Mesenteric fat pad (tissue), 1 donor: ENCODE measurements around the gene F3. TPM values are rescaled to one million over a fixed set of nuclear protein-coding genes. Genes with fewer than 3 reads are reported as not detected.

ENCODE experiments used
- DNase-seq: peaks from one replicate; pipeline ENCODE4 v3.0.0-alpha.2; 2020; ENCODE audit warnings: low spot score
- total RNA-seq: library from RNA; stranded (reverse); fragmentation: NEBNext Ultra II Directional; extraction: Animal tissue kit (Norgen Biotek cat#: 25700); gene quantifications from one replicate; pipeline ENCODE4 v1.2.1, GENCODE V29; 2021
- donor health status: DM: yes; HTN: yes; CAD: no.

F3 gene
- total RNA-seq, 1 donor from 2014 or later: 418 TPM

DNA sequence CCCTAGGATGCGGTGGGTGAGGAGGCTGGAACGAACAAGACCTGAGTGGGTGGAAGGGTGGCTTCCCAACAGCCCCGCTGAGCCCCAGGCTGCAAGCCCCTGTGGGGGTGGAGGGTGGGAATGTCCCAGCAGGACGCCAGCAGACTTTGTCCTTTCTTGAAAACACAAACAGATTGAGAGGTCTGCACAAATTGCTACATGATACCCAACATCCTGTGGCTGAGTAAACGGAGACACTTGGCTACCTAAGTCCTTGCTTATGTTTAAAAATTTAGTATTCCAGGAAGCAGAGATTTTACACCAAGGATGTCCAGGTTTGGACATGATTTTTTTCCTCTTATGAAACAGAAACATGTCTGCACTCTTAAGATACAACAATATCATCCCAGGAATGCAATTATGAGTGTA, 11.8 kb upstream of the F3 start:
- no peak for DNase-seq

DNA sequence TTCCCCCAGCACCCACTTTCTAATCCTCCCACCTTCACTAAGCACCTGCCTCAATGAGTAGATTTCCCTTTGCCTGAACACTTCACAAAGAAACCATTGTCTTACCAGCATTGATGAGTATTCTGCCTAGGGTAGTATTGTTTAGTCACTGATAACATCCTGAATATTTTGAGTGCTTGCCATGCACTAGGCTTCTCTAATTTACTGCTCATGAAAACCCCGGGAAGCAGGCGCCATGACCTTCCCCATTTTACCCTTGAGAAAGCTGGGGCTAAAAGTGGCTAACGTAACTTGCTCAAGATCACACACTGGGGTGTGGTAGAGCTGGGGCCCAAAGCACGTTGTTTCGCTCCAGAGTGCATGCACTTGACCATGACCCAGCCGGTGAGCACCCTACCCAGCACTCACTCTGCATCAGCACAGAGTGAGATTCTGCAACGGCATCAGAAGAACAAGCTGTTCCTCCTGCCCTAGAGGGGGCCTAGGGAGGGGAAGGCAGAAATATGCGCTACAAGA, 10.6 kb upstream of the F3 start:
- DNase-seq: no peak

DNA sequence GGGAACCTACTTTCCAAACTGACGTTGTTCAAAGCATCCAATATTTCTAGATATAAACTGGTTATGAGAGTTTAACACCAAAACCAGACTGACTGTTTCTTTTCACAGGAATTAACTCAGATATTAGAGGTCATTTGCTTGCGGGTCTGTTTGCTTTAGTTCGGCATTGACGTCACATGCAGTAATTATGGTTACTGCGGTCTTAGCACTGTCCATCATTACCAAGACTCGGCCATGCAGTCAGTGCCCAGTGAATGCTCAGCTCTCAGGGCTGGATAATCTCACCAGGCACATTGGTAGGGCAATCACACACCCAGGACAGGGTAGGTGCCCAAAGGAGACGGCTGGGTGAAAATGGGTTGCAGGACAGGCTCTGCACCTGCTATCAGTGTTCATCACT, 9.9 kb upstream of the F3 start:
- DNase-seq: no peak

DNA sequence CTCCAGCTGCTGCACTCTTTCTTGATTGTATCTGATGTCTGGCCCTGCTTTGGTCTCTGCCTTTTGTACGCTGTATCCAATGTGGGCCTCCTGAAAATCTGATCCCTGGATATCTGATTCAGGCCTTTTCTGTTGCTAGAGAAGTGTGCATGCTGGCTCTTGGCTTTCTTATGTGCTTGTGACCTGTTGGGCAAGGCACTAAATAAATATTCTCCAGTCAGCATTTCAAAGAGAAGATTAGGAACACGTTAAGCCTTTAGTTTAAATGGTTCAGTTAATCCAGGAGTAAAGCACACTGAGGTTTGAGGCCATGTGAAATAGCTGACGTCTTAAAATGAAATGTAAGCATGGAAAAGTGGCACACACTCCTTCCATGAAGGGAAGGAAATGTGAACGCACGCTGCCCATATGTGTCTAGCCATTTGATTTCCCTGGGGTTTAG, 9.3 kb upstream of the F3 start:
- no peak for DNase-seq

DNA sequence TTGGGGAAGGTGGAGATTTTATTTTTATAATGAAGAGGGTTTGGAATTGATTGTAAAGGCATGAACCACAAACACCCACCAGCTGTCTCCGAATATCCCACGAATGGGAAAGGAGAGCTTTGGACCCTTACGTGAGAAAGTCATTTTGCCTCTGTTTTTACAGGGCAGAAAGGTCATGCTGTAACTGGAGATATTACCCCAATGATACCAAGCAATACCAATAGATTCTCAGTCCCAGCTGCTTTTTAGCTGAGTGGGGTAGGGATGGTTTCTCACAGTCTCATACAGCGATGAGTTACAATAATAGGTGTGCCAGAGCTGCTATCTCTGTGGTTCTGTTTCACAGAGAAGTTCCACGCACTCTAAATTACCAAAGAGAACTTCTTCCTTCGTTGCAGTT, 8.8 kb upstream of the F3 start:
- no peak for DNase-seq

DNA sequence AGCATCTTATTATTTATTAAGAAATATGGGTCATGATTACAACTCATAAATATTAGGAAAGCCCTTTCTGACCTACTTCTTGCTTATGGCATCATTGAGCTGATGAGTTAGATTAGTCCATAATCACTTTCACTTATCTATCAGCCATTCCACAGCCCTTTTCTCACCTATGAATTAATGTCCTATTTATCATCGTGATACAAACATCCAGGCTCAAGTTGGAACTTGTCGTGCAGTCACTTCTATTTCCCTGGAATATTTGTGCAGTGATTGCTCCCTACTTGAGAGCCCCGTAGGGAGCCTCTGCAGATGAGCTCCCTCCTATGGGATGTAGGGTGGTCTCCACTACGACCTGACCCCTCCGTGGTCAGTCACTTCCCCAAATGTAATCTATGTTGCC, 8.1 kb upstream of the F3 start:
- DNase-seq: no peak

GRCh38 chr1:94544706-94545490, 3.3 kb upstream of the F3 start:
- no peak for DNase-seq

GRCh38 chr1:94543893-94544635, 2.5 kb upstream of the F3 start:
- DNase-seq: no peak

DNA sequence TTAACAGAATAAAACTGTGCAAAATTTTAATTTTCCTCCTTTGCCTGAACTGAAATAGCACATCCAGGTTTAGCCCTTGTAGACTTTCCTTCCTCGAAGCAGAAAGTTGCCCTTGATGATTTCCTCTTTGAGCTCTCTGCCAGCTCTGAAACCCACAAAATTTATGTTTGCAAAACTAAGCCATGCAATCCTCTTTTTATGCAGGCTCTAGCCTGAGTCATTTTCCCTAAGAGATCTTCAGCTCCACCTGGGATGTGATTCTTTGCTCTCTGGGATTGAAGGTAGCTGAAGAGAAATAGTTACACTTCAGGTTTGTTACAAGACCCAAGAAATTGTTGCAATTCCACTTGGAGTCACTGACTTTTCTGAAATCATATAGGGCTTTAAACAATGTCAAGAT, 1.4 kb upstream of the F3 start:
- DNase-seq: no peak

- DNase-seq: no peak
These were observed 720 bp upstream of the F3 start for GRCh38 chr1:94542088-94542870.

DNA sequence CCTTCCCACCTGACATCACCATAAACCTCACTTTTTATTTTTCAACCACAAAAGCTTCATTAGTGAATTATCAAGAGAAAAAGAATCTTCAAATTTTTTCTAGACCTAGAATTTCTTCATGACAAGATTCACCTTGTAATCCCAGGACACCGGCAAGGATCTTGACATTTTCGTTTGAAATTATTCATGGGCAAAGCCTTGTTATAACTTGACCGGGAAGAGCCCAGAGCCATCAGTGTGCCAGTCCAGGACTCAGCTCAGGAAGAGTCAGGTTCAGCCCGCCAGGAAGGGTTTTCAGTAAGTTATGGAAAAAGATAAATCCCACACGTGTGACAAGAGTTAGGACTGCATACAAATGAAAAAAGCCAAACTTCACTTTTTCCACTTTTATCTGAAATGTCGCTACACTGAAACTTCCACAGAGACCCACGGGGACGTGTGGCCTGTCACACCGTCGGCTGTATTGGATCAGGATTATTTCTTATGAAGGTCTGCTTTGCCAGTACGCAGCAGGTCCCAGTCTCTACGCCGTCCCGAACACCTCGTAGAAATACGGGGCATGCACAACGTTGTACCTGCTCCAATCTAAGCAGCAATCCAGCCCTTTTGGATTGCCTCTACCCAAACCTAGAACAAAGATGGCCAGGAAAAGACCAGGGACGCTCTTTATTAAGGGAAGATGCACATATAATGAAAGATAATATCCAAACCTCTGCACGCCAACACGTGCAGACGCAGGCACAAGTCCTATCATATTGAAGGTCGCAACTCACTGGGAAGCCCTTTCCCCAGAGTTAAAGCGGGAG, 916 bp downstream of the F3 start:
- no peak for DNase-seq

- no peak for DNase-seq
These were observed 2.1 kb downstream of the F3 start for GRCh38 chr1:94539496-94539895.

GRCh38 chr1:94538243-94538827, 3.2 kb downstream of the F3 start:
- no peak for DNase-seq

- no peak for DNase-seq
These were observed 4.3 kb downstream of the F3 start for GRCh38 chr1:94537254-94537653.

DNA sequence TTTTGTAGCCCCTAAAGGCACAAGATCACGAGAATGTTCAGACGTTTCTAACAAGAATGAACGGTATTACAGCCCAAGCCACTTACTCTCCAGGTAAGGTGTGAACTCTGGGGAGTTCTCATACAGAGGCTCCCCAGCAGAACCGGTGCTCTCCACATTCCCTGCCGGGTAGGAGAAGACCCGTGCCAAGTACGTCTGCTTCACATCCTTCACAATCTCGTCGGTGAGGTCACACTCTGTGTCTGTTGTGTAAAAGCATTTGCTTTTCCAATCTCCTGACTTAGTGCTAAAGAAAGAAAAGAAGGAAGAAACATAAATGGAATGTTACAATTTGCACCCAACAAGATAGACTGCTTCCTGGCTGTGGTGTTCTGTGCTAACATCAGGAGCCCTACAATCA, 5.7 kb downstream of the F3 start:
- no peak for DNase-seq

DNA sequence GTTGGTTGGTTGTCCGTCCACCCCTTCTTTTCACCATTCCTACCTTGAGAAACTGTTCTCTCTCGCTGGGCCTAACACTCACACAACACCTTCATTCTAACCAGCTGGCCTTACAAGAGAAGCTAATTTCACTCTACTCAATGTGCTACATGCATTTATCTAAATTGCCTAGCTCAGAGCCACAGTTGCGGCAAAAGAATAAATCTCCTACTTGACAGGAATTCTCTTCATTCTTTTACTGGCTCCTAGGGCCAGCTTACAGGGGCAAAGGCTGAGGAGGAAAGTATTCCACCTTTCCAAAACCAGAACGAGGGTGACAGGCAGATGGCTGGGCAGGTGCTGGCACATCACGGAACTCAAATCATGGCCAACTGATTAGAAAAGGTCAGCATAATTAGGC, 6.5 kb downstream of the F3 start:
- DNase-seq: no peak

GRCh38 chr1:94532077-94532476, 9.5 kb downstream of the F3 start:
- DNase-seq: no peak

DNA sequence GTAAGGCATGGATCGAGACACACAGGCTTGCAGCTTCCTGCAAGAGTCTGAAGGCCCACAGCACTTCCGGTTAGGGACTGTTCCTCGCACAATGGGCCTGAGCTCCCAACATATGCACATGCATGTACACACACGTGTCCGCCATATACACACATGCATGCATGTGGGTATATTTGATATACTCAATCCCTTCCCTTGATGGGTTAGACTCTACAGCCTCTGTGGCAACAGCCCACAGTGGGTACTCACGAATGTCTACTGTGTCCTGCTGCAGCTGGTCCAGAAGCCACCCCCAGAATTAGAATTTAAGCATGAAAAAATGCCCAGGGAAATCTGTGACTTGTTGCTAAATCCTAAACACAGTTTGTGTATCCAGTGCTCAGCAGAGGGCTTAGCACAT, 9.9 kb downstream of the F3 start:
- DNase-seq: no peak

DNA sequence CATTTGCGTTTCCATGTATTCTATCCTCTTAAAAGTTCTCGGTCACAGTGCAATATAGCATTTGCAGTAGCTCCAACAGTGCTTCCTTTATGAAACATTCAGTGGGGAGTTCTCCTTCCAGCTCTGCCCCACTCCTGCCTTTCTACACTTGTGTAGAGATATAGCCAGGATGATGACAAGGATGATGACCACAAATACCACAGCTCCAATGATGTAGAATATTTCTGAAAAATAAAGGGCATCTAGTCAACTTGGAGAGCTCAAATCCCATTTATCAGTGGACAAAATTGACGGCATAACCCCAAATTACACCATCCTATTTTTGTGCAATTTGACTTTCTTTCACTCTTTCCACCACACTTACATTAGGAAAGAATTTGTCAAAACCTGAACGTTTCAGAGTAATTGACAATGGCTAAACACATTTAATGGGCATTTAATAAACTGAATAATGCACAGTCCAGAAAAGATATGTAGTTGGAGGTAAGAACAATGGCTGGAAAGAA, 11.1 kb downstream of the F3 start:
- DNase-seq: no peak

GRCh38 chr1:94529416-94529815, 12.1 kb downstream of the F3 start:
- DNase-seq: no peak
